Hematopoietic multipotent progenitor cell treated with erythropoietin and hydrocortisone succinate and interleukin-3 and kit ligand, for 8 days (in vitro differentiated cells): Measurements from ENCODE around the gene OR2T2.
"Not testable (repeated sequence)": the region's sequence is repeated elsewhere in the genome, so short reads cannot be mapped to it uniquely, and the experiment has no call there.

ENCODE experiments used
- DNase-seq: peaks from one replicate; pipeline ENCODE4 v3.0.0-alpha.2; 2015

The OR2T2 gene

DNA sequence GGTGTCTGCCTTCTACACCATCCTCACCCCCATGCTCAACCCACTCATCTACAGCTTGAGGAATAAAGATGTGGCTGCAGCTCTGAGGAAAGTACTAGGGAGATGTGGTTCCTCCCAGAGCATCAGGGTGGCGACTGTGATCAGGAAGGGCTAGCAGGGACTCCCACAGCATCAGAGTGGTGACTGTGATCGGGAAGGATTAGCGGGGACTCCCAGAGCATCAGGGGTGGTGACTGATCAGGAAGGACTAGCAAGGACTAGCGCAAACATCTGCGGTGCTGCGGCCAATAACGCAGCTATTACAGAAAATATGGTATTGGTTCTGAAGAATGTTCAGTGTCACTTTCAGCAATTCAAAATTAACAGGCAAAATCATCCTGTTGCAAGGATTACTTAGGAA, 8.2 kb downstream of the OR2T2 start:
- not testable (repeated sequence) for DNase-seq

DNA sequence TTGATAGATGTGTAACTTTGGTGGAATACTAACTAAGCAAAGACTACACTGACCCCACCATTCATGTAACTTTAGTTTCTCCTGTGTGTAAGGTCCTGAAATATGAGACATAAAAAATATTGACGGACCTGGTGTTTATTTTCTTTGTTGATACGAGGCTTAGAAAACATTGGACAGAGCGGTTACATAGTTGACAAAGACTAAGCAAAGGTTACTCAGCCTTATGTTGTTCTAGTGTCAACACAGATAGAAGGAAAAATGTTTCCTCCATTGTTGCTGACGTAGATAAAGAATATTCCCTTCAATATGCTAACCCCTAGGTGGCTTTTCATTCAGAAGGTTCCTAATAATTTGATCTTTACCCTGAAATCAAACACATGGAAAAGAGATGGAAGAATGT, 9.6 kb downstream of the OR2T2 start:
- DNase-seq: not testable (repeated sequence)

DNA sequence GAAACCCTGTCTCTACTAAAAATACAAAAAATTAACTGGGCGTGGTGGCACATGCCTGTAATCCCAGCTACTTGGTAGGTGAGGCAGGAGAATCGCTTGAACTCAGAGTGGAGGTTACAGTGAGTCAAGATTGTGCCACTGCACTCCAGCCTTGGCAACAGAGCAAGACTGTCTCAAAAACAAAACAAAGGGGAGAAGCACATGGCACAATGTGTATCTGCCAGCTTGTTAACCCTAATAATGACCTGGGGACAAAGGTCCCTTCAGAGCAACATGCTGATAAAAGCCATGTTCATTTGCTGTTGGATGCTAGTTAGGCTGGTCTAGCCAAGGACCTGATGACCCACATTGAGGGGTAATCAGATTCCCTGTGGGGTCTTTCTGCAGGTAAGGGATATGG, 11.2 kb downstream of the OR2T2 start:
- not testable (repeated sequence) for DNase-seq

DNA sequence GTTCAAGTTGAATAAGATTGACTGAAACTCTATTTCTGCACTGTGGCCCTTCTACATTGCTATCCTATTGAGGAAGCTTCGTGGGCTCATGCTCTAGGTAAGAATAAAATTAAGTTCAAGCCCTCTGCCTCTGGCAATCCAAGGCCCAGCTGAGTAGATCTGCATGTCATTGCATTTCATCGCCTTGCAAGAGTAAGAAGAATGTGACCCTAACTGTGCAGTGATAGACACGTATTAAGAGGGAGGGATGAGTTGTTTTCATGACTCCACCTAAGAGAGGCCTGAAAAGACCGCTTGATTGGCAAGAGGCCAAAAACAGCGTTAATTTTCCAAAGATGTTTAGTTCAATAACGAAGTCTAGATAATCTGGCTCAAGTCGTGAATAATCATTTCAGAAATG, 13.7 kb downstream of the OR2T2 start:
- DNase-seq: not testable (repeated sequence)

DNA sequence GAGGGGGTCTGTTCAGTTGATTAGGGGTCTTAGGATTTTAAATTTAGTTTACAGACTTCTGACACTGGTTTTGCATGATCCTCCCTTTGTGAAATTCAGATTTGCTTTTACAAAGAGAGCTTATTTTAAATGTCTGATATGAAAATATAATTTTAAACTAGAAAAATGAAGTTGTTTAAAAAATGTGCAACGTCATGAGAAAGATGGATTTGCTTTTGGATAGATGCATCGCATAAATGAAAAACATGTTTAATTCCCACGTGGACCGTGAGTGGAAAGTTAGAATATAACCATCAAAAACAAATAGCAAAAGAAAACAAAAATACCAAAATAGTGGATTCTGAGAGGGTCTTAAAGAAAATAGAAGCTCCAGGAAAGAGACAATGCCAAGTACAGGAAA, 25.7 kb downstream of the OR2T2 start:
- DNase-seq: no peak

DNA sequence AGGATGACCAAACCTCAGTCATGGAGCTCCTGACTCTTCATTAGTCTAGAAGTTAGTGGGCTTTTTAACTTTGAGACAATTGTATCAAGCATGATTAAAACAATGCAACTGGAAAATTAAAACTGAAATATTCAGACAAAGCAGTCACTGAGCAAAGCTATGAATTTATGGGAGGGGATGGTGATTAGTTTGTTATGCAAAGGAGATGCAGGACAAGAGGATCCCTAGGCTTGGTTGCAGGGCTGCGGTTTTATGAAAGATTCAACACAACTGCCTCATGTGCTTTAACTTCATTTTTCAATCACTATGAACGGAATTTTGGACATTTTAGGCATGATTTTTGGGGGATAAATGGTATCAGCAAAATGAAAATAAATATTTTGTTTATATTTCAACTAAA, 26.7 kb downstream of the OR2T2 start:
- not testable (repeated sequence) for DNase-seq

DNA sequence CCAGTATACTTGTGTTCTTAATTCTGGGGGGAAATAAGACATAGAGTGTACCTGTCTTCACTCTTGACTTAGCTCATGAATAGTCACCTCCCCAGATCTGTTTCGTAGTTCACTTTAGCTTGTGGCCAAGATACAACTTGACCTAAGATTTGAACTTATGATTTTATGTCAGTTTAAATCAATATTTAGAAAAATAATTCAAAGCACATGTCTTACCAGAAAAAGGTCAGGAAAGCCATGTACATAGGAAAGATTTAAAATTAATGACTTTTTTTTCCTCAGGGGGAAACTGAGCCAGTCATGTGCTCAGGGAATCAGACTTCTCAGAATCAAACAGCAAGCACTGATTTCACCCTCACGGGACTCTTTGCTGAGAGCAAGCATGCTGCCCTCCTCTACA, 27.6 kb downstream of the OR2T2 start, which contains the start of gene OR2T3:
TSS of gene OR2T3 (plus strand) at position 301 of the 400 bp plus-strand sequence. CDS start at position 301, 0 bp downstream.
- not testable (repeated sequence) for DNase-seq

DNA sequence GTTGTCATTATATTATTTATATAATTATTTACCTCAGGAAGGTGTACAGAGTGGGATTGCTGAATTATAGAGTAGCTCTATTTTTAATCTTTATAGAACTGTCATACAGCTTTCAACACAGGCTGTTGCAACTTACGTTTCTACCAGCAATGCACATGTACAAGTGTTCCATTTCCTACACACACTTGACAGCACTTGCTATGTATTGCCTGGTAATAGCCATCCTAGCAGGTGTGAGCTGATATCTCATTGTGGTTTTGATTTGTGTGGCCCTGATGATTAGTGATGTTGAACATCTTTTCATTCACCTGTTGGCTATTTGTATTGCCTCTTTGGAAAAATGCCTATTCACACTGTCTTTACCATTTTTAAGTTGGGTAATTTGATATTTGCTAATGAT, 30.2 kb downstream of the OR2T2 start:
- DNase-seq: not testable (repeated sequence)

DNA sequence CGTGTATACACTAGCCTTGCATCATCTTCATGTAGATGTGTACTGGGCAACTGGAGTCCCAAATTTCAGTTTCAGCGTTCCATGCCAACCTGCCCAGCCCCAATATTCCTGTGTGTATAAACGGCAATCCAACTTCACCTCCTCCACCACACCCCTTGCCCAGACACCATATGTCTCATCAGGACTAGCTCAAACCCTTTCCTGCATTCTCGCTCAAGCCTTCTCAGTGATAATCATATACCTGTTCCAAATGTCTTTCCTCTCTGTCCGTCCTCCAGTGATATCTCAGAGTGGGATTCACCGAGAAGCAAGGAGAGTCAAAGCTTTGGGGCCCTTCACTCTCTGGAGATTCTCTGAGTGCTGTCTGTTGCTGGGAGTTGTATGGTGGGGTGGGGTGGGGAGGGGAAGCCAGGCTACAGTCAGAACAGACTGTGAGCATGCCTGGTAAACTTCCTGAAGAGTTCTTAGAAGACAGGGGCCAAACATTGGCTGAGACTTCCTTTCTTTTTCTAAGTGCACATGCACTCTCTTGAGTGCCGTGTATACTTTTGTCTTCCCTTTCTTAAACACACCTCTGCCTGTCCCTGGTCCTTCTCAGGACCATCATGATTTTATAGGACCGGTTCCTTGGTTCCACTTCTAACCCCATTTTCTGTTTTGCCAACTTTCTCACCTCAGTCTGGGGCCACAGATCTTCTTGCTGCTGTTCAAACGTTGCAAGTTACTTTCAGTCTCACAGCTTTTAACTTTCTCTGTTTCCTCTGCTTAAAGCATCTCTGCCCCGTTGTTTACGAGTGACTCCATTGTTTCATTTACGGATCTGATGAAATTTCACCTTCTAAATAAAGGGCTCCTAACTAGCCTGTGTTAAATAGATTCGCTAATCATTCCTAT, 36.5 kb downstream of the OR2T2 start:
- not testable (repeated sequence) for DNase-seq

DNA sequence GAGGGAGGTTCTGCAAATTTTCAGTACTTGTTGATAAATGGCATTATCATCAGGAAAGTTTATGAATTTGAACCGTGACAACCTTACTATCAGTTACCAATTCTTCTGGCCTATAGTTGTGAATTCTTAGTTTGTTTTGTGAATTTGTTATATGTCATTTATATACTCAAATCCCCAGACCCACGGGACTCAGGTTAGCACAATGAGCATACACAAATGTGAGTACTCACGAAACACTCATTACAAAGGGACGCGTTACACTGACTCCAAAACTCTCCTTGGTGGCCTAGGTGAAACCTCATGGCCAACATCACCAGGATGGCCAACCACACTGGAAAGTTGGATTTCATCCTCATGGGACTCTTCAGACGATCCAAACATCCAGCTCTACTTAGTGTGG, 42.9 kb downstream of the OR2T2 start, which contains the start of gene OR2T5:
TSS of gene OR2T5 (plus strand) at position 301 of the 400 bp plus-strand sequence. CDS start at position 301, 0 bp downstream.
- DNase-seq: not testable (repeated sequence)

DNA sequence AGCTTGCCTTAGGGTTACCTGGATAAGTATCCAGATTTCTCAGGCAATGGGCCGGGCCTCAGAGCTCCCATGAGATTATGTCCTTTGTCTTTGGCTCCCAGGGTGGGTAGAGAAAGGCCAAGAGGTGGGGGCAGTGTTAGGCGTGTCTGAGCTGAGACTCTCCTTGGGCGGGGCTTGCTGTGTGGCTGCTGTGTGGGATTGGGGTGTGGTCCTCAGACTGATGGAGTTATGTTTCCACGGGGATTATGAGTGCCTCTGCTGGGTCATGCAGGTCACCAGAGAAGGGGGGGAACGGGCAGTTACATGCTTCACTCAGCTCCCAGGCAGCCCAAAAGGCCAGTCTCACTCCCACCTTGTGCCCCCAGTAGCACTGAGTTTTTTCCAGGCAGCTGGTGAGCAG, 51.2 kb downstream of the OR2T2 start:
- DNase-seq: not testable (repeated sequence)

DNA sequence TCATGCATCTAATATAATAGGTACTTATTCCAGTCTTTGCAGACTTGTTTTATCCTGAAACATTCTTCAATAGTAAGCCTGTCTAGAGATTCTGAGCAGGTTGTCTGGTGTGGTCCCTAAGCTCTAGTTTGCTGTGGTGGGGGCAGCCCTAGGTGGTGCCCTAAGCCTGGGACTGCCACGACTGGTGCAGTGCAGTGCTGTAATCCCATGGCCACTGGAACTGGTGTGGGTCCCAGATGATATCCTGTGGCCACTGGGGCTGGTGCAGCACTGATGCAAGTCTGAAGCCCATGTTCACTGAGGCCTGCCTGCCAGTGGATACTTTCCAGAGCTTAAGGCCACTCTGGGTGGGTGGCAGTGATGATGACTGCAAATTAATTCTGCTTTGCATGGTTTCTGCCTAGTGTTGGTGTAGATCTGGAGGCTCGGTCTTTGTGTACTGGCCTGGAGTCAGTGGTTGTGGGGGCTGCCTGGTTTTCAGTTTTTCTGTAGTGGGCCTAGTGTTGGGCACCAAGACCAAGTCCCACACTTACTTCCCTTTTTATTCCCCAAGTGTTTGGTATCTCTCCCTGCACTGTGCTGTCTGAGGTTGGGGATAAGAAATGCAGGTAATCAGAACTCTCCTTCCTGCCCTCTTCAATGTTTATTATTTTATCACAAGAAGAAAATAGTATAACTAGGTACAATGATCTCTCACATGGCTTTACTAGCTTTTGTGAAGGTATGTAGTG, 55.0 kb downstream of the OR2T2 start:
- DNase-seq: not testable (repeated sequence)
